Measurements from ENCODE around the gene DLG5.

- TF ChIP-seq POLR2AphosphoS5 (IDR thresholded peaks at IDR 0.05; ENCODE audit: low read depth, low read length): no peak
- TF ChIP-seq, protein P1, sequence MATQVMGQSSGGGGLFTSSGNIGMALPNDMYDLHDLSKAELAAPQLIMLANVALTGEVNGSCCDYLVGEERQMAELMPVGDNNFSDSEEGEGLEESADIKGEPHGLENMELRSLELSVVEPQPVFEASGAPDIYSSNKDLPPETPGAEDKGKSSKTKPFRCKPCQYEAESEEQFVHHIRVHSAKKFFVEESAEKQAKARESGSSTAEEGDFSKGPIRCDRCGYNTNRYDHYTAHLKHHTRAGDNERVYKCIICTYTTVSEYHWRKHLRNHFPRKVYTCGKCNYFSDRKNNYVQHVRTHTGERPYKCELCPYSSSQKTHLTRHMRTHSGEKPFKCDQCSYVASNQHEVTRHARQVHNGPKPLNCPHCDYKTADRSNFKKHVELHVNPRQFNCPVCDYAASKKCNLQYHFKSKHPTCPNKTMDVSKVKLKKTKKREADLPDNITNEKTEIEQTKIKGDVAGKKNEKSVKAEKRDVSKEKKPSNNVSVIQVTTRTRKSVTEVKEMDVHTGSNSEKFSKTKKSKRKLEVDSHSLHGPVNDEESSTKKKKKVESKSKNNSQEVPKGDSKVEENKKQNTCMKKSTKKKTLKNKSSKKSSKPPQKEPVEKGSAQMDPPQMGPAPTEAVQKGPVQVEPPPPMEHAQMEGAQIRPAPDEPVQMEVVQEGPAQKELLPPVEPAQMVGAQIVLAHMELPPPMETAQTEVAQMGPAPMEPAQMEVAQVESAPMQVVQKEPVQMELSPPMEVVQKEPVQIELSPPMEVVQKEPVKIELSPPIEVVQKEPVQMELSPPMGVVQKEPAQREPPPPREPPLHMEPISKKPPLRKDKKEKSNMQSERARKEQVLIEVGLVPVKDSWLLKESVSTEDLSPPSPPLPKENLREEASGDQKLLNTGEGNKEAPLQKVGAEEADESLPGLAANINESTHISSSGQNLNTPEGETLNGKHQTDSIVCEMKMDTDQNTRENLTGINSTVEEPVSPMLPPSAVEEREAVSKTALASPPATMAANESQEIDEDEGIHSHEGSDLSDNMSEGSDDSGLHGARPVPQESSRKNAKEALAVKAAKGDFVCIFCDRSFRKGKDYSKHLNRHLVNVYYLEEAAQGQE (IDR thresholded peaks at IDR 0.05; ENCODE audit: insufficient read depth in 1 of 2, low read depth in 2 of 2, low read length in 2 of 2): no peak
These were observed 60.8 kb downstream of the DLG5 start for GRCh38 chr10:77865580-77866324.

Measured in PFSK-1 (cell line).